IMR-90 (cell line): ENCODE results near the gene MISP3. TPM values are rescaled to one million over a fixed set of nuclear protein-coding genes. Genes with fewer than 3 reads are reported as not detected.

Experiments used
- ATAC-seq: fragments of 200-7000 bp; cut with Tn5 transposase; 2 replicates; pipeline ENCODE4 v1.9.1; 2020; ENCODE audit warnings: low read depth, mild to moderate bottlenecking, moderate library complexity
- BruUV-seq: library from RNA; stranded (reverse); fragments of 400-500 nt; replicated peaks from 2 replicates; lab custom pipeline; 2021; lab: Mats Ljungman, UMichigan
- CTCF ChIA-PET: fragments of 300-600 bp; formaldehyde crosslinking; extraction: SDS; loops from one replicate; lab custom pipeline; 2021; ENCODE audit warnings: antibody characterized with exemption; lab: Yijun Ruan, JAX
- POLR2A ChIA-PET: fragments of 300-600 bp; sonication (Branson Sonifier 250); formaldehyde crosslinking; loops from one replicate; lab custom pipeline; 2022; ENCODE audit warnings: antibody characterized with exemption; ENCODE audit not compliant: unreplicated experiment; lab: Charles Lee
- DNase-seq: peaks from one replicate; pipeline ENCODE4 v3.0.0; 2013
- H2AFZ ChIP-seq: replicated peaks from 2 replicates; pipeline ENCODE3; 2013; ENCODE audit warnings: low read length, mild to moderate bottlenecking; ENCODE audit not compliant: poor library complexity
- H2AK5ac ChIP-seq: 2 replicates; pipeline ENCODE4 v1.6.1; 2013; ENCODE audit warnings: low read depth, low read length, inconsistent platforms
- H2AK9ac ChIP-seq: replicated peaks from 2 replicates; pipeline ENCODE3; 2013; ENCODE audit warnings: mild to moderate bottlenecking, low read depth, low read length, moderate library complexity; ENCODE audit not compliant: poor library complexity
- H2BK120ac ChIP-seq: 2 replicates; pipeline ENCODE4 v1.6.1; 2013; ENCODE audit warnings: low read depth, low read length, inconsistent platforms
- H2BK15ac ChIP-seq: 3 replicates; pipeline ENCODE4 v1.6.1; 2013; ENCODE audit warnings: low read depth, low read length, inconsistent platforms
- H2BK20ac ChIP-seq: 2 replicates; pipeline ENCODE4 v1.6.1; 2013; ENCODE audit warnings: low read depth, mild to moderate bottlenecking, inconsistent platforms, low read length, moderate library complexity
- H2BK5ac ChIP-seq: 2 replicates; pipeline ENCODE4 v1.6.1; 2013; ENCODE audit warnings: mild to moderate bottlenecking, low read depth, low read length, inconsistent platforms; ENCODE audit not compliant: poor library complexity, severe bottlenecking
- H3K14ac ChIP-seq: replicated peaks from 2 replicates; pipeline ENCODE4 v1.6.1; 2013; ENCODE audit warnings: low read depth, low read length, inconsistent platforms
- H3K18ac ChIP-seq: 2 replicates; pipeline ENCODE4 v1.6.1; 2013; ENCODE audit warnings: low read depth, low read length, control low read depth
- H3K23ac ChIP-seq: 2 replicates; pipeline ENCODE4 v1.6.1; 2013; ENCODE audit warnings: low read depth, low read length, inconsistent platforms
- H3K27ac ChIP-seq: 2 replicates; pipeline ENCODE4 v1.5.1; 2013; ENCODE audit warnings: mild to moderate bottlenecking, control low read depth, low read length; ENCODE audit not compliant: insufficient read depth
- H3K27me3 ChIP-seq: 2 replicates; pipeline ENCODE4 v1.6.1; 2013; ENCODE audit warnings: low read length; ENCODE audit not compliant: control insufficient read depth, insufficient read depth
- H3K36me3 ChIP-seq: 2 replicates; pipeline ENCODE4 v1.6.1; 2013; ENCODE audit warnings: low read length, mixed read lengths; ENCODE audit not compliant: control insufficient read depth, insufficient read depth
- H3K4ac ChIP-seq: 2 replicates; pipeline ENCODE4 v1.6.1; 2013; ENCODE audit warnings: low read depth, low read length, inconsistent platforms
- H3K4me1 ChIP-seq: 2 replicates; pipeline ENCODE4 v1.6.1; 2013; ENCODE audit warnings: low read length, mixed read lengths; ENCODE audit not compliant: control insufficient read depth, insufficient read depth
- H3K4me2 ChIP-seq: 2 replicates; pipeline ENCODE4 v1.6.1; 2013; ENCODE audit warnings: low read depth, mild to moderate bottlenecking, control low read depth, low read length, moderate library complexity
- H3K4me3 ChIP-seq: 2 replicates; pipeline ENCODE4 v1.5.1; 2013; ENCODE audit warnings: low read depth, mild to moderate bottlenecking, control low read depth, low read length, moderate library complexity; ENCODE audit not compliant: insufficient read depth
- H3K56ac ChIP-seq: 2 replicates; pipeline ENCODE4 v1.6.1; 2013; ENCODE audit warnings: low read length, inconsistent platforms; ENCODE audit not compliant: insufficient read depth; ENCODE audit errors: extremely low read depth
- H3K79me1 ChIP-seq, 2 experiments: 2 replicates each; pipeline ENCODE4 v1.6.1; 2013; ENCODE audit warnings: low read length in 2 of 2, inconsistent platforms in 1 of 2, low read depth in 1 of 2
- H3K9ac ChIP-seq: 2 replicates; pipeline ENCODE4 v1.6.1; 2013; ENCODE audit warnings: low read depth, low read length, control low read depth
- H3K9me1 ChIP-seq: 2 replicates; pipeline ENCODE4 v1.6.1; 2013; ENCODE audit warnings: low read length, inconsistent platforms; ENCODE audit not compliant: insufficient read depth
- H3K9me3 ChIP-seq: 2 replicates; pipeline ENCODE4 v1.6.1; 2013; ENCODE audit warnings: low read length; ENCODE audit not compliant: control insufficient read depth, insufficient read depth
- H4K20me1 ChIP-seq: 2 replicates; pipeline ENCODE4 v1.6.1; 2013; ENCODE audit warnings: low read length, inconsistent platforms; ENCODE audit not compliant: insufficient read depth
- H4K5ac ChIP-seq: 2 replicates; pipeline ENCODE4 v1.6.1; 2013; ENCODE audit warnings: mild to moderate bottlenecking, low read depth, low read length, control low read depth
- H4K8ac ChIP-seq, 2 experiments: 2 replicates each; pipeline ENCODE4 v1.6.1; 2013; ENCODE audit warnings: low read depth in 2 of 2, low read length in 2 of 2, control low read depth in 1 of 2, inconsistent platforms in 1 of 2
- H4K91ac ChIP-seq: 2 replicates; pipeline ENCODE4 v1.6.1; 2013; ENCODE audit warnings: low read depth, low read length, inconsistent platforms; ENCODE audit not compliant: insufficient read depth
- BHLHE40 ChIP-seq: fragments of 150-350 bp; IDR thresholded peaks from 2 replicates; pipeline ENCODE4 v1.6.1; 2016; ENCODE audit warnings: mild to moderate bottlenecking, low read depth, low read length
- CEBPB ChIP-seq: IDR thresholded peaks from 2 replicates; pipeline ENCODE4 v1.6.1; 2012; ENCODE audit warnings: low read depth, low read length, improper control_type of control experiment
- CHD1 ChIP-seq: IDR thresholded peaks from 2 replicates; pipeline ENCODE4 v1.6.1; 2012; ENCODE audit warnings: low read depth, low read length, improper control_type of control experiment
- CTCF ChIP-seq: conservative IDR thresholded peaks from 2 replicates; pipeline ENCODE4 v1.5.1; 2012; ENCODE audit warnings: mild to moderate bottlenecking, low read depth, low read length, improper control_type of control experiment
- ELK1 ChIP-seq: fragments of 150-350 bp; IDR thresholded peaks from 2 replicates; pipeline ENCODE4 v1.6.1; 2016; ENCODE audit warnings: low read depth, mild to moderate bottlenecking, low read length, moderate library complexity, borderline replicate concordance
- FOS ChIP-seq: fragments of 150-350 bp; IDR thresholded peaks from 2 replicates; pipeline ENCODE4 v1.6.1; 2016; ENCODE audit warnings: low read depth, low read length
- MAZ ChIP-seq: IDR thresholded peaks from 2 replicates; pipeline ENCODE4 v1.6.1; 2012; ENCODE audit warnings: low read depth, mild to moderate bottlenecking, low read length, improper control_type of control experiment, moderate library complexity, borderline replicate concordance
- MXI1 ChIP-seq: IDR thresholded peaks from 2 replicates; pipeline ENCODE4 v1.6.1; 2012; ENCODE audit warnings: low read depth, mild to moderate bottlenecking, low read length, moderate library complexity, borderline replicate concordance
- NFE2L2 ChIP-seq: fragments of 150-350 bp; IDR thresholded peaks from 2 replicates; pipeline ENCODE4 v1.6.1; 2016; ENCODE audit warnings: low read depth, mild to moderate bottlenecking, low read length
- POLR2A ChIP-seq: IDR thresholded peaks from 2 replicates; pipeline ENCODE4 v1.6.1; 2012; ENCODE audit warnings: mild to moderate bottlenecking, low read depth, low read length
- RAD21 ChIP-seq: IDR thresholded peaks from 2 replicates; pipeline ENCODE4 v1.6.1; 2012; ENCODE audit warnings: low read length, improper control_type of control experiment
- RCOR1 ChIP-seq: IDR thresholded peaks from 2 replicates; pipeline ENCODE4 v1.6.1; 2012; ENCODE audit warnings: mild to moderate bottlenecking, low read length, improper control_type of control experiment; ENCODE audit not compliant: insufficient replicate concordance
- RFX5 ChIP-seq: IDR thresholded peaks from 2 replicates; pipeline ENCODE4 v1.8.0; 2012; ENCODE audit warnings: low read depth, mild to moderate bottlenecking, low read length, moderate library complexity
- SMC3 ChIP-seq: fragments of 150-350 bp; IDR thresholded peaks from 2 replicates; pipeline ENCODE4 v1.6.1; 2016; ENCODE audit warnings: low read depth, mild to moderate bottlenecking, antibody characterized with exemption, low read length, moderate library complexity
- USF2 ChIP-seq: fragments of 150-350 bp; IDR thresholded peaks from 2 replicates; pipeline ENCODE4 v1.6.1; 2017; ENCODE audit warnings: mild to moderate bottlenecking, antibody characterized with exemption, low read length, low read depth
- WGBS, 2 experiments: methylation state at CpG; one replicate each; pipeline versions ENCODE4 v1.1.5 to v1.1.7; 2013; ENCODE audit warnings: missing lambda C conversion rate in 2 of 2; ENCODE audit not compliant: insufficient read length in 1 of 2; ENCODE audit errors: extremely low coverage in 2 of 2; 5-methylcytosine and 5-hydroxymethylcytosine counted together
- dilution Hi-C: fragments of 300-500 bp; cut with HindIII; formaldehyde crosslinking; loops from one replicate; pipeline ENCODE4 v1.14.3; 2018; ENCODE audit warnings: low sequenced_read_pairs; ENCODE audit not compliant: unreplicated experiment
- in situ Hi-C: fragments of 300-500 bp; cut with MboI; formaldehyde crosslinking; loops from 3 replicates; pipeline ENCODE4 v1.14.3; 2019; ENCODE audit warnings: low sequenced_read_pairs, inconsistent platforms, mixed read lengths
- intact Hi-C: fragments of 100-400 bp; cut with micrococcal nuclease; formaldehyde crosslinking; loops from 2 replicates; pipeline ENCODE4 v1.10.0; 2022
- polyA plus RNA-seq, 3 experiments: library from polyadenylated mRNA; depleted of rRNA; stranded (reverse); fragments of >200 nt; gene quantifications; 2 replicates each; pipeline ENCODE4 v1.2.3, GENCODE V29; 2012; ENCODE audit warnings: low replicate concordance in 1 of 3
- total RNA-seq: library from RNA; depleted of rRNA; stranded (reverse); fragments of >200 nt; gene quantifications from 2 replicates; pipeline ENCODE4 v1.2.3, GENCODE V29; 2012

The MISP3 gene
- total and polyA plus RNA-seq, 2 of the 4 experiments (the other 2 are of a cell fraction) = under 0.01 to 0.68 TPM

GRCh38 chr19:14030997-14031718, 41.4 kb upstream of the MISP3 start:
- Histone ChIP-seq H3K27me3 (peaks cover 30% of the 10 kb centered on the region), H4K20me1 (no peaks in the 10 kb centered on the region), H4K91ac (no peak overlapping the region), H3K4me1 (no peaks in the 10 kb centered on the region), H3K9me1 (no peaks in the 10 kb centered on the region), H2AK5ac (peak overlapping the region; percentile 44; the same call in 1 of the 2 replicates), H2BK15ac (no peak overlapping the region), H3K14ac (no peak overlapping the region), H3K4ac (no peak overlapping the region), H3K9me3 (no peaks in the 10 kb centered on the region; the same call in 1 of the 2 replicates), H2BK20ac (no peak overlapping the region), H2BK120ac (no peak overlapping the region), H3K27ac (no peak overlapping the region), H3K56ac (no peak overlapping the region), H2AFZ (peak overlapping the region; percentile 93), H2BK5ac (no peak overlapping the region), H3K9ac (no peak overlapping the region), H3K4me3 (peak overlapping the region; percentile 60; the same call in 1 of the 2 replicates), H3K36me3 (no peaks in the 10 kb centered on the region), H4K8ac (no peak overlapping the region), H4K5ac (no peak overlapping the region), H3K18ac (no peak overlapping the region), H2AK9ac (peak overlapping the region; percentile 63), H3K79me1 (no peaks in the 10 kb centered on the region), H3K23ac (peak overlapping the region; percentile 32; the same call in 1 of the 2 replicates), H3K4me2 (no peak overlapping the region; the same call in 1 of the 2 replicates)
- CTCF ChIA-PET = interaction anchor here (0.8 to 1.8 kb wide), 5 partner anchors 9 to 20 kb away, joined by 3 to 7 read pairs (median 4); no protein-coding TSS in a partner anchor
- 63% methylated on average over 3 of the region's 20 CpGs; no CpG with 5 or more reads in 1 of the 2 experiments for WGBS, 2 experiments
- no peak for ATAC-seq
- intact Hi-C loops (no loop called here), in situ Hi-C loops (no loop called here), dilution Hi-C loops (no loop called here)
- no peak for DNase-seq
- POLR2A ChIA-PET = interaction anchor here (0.6 kb wide), 1 partner anchor 37 kb away, joined by 5 read pairs; no protein-coding TSS in a partner anchor
- no TSS peak for BruUV-seq
- TF ChIP-seq CHD1 (no peak), MAZ (no peak), FOS (no peak), ELK1 (no peak), RAD21 (no peak), POLR2A (no peak), BHLHE40 (no peak), RCOR1 (no peak), NFE2L2 (no peak), SMC3 (no peak), USF2 (no peak), MXI1 (no peak), RFX5 (no peak), CTCF (no peak), CEBPB (no peak)
